Esophagus muscularis mucosa (tissue), 4 donors: ENCODE measurements around the gene FLG2.

ENCODE experiments used
- CTCF ChIP-seq, 3 experiments: fragments of 200-600 bp in 2 of 3; fragments of 450-650 bp in 1 of 3; sonication (generic) in 2 of 3; IDR thresholded peaks; one replicate each; pipeline ENCODE4 v1.5.1; 2017 to 2019; ENCODE audit warnings: antibody characterized with exemption in 3 of 3, mild to moderate bottlenecking in 2 of 3, moderate library complexity in 1 of 3
- EP300 ChIP-seq: sonication (generic); formaldehyde crosslinking; IDR thresholded peaks from one replicate; pipeline ENCODE4 v1.6.1; 2017; ENCODE audit warnings: antibody characterized with exemption
- POLR2A ChIP-seq: fragments of 450-650 bp; IDR thresholded peaks from one replicate; pipeline ENCODE4 v1.6.1; 2017; ENCODE audit warnings: antibody characterized with exemption, moderate library complexity, mild to moderate bottlenecking, low read depth
- POLR2AphosphoS5 ChIP-seq, 2 donors: sonication (generic); formaldehyde crosslinking; IDR thresholded peaks; one replicate each; pipeline ENCODE4 v1.6.1; 2017; ENCODE audit warnings: antibody characterized with exemption in 2 of 2

GRCh38 chr1:152394151-152394550 is 34.3 kb upstream of the FLG2 start:
- no peak for TF ChIP-seq CTCF (IDR thresholded peaks at IDR 0.05)
- TF ChIP-seq POLR2A, result no peak
- no peak for TF ChIP-seq POLR2AphosphoS5 (IDR thresholded peaks at IDR 0.05)
- TF ChIP-seq EP300, result no peak
